SK-MEL-5 (cell line): ENCODE measurements around the gene SOX1. TPM values are rescaled to one million over a fixed set of nuclear protein-coding genes. Genes with fewer than 3 reads are reported as not detected.

Experiments
- DNase-seq: peaks from one replicate; pipeline ENCODE4 v3.0.0-alpha.2; 2016; ENCODE audit warnings: low read depth, low spot score
- in situ Hi-C: cut with HindIII; loops from 2 replicates; pipeline ENCODE4 v1.10.0; 2016; ENCODE audit warnings: low sequenced_read_pairs, high pct_unique_total_duplicates, low pct_unique_long_range_greater_than_20kb
- total RNA-seq: library from RNA; depleted of rRNA; stranded (reverse); fragments of >200 nt; shearing (Covaris generic); gene quantifications from 2 replicates; pipeline ENCODE4 v1.2.3, GENCODE V29; 2014

The SOX1 gene
- total RNA-seq, 1 experiment from 2014 or later, result not detected

DNA sequence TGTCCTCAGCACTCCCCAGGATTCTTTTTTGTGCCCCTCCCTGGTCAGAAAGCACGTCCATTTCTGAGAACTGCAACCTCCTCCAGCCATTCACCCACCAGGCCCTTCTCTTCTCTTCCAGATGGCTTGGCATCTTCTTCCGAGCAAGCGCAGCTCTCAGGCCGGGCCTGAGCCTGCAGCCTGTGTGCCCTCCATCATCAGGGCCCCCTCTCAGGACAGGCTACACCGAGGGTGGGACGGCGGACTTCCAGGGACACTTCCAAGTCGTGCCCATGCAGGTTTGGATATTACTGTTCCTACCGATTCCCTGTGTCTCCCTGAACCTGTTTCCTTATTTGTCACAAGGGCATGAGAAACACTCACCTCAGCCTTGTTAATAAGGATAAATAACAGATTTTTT lies 28.4 kb downstream of the SOX1 start:
- in situ Hi-C loops, result no loop called here
- no peak for DNase-seq

DNA sequence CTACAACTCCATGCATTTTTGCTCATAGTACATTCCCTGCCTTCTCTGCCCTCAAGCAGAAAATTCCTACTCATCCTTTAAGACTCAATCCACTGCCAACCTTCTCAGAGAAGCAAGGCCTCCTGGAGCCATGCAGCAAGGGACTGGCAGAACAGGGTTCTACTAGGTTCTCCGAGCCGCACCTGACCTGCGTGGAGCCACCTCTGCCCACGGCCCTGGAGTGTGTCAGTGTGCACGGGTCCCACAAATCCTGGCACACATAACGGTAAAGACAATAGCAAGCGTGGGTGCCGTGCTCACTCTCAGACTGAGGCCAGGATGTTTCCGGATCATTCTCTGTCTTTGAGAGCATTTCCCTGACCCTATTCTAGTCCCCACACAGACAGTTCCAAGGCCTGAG lies 30.0 kb downstream of the SOX1 start:
- in situ Hi-C loops, result no loop called here
- no peak for DNase-seq

DNA sequence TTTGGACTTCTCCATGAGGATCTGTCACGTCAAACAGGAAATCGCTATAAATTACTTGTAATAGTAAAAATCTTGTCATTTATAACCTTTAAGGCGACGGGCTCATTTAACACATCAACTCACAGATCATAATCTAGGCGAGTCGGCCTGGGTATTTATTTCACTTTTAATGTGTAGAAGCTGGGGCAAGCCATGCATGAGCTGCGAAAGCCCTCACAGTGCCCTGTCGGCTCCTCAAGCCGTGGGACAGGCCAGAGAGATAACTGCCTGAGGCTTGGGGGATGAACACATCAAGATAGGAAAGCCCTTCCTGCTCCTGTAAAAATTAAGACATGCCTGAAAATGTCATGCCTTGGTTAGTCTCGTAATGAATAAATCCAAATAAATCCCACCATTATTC lies 30.8 kb downstream of the SOX1 start:
- DNase-seq, result no peak
- in situ Hi-C loops, result no loop called here

DNA sequence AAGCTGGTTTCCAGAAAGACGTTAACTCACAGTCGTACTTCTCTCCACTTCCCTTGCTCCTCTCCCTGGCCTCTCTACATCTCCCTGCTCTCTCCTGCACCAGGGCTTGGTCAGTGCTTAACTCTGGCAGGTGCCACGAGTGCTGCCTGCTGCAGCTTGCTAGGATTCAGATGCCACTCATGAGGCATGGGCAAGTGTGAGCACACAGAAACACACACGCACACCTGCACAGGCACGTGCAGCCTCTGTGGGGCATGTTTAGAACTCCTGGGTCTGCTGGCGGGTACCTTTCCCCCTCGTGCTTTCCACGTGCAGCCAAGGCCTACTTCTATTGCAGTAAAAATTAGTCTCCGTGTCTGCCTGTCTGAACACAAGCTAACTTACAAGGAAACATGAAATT lies 31.8 kb downstream of the SOX1 start:
- no peak for DNase-seq
- in situ Hi-C loops, result no loop called here

DNA sequence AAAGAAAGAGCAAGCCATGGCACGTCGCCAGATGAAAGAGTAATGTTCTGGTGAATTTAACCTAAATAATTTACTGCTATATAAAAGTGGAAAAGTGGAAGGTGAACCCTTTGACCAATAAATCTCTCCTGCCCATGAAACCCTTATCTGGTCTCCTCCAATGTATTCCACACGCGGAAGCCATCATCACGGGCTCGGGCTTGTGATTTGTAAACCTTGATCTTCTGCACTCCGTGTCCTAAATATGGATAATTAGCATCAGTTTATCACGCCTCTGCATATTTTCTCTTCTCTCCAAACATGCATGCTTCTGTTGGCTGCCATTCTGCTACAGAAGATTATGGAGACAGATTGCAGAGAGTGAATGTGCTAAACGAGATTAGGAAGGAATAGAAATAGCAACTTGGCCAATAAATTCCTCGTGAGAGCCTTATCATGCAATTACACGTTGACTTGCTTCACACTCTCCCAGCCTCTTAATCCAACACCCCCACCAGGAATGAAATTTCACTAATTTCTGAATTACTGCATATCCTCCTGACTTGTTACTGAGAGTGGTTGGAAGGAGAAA lies 34.5 kb downstream of the SOX1 start:
- no peak for DNase-seq
- in situ Hi-C loops, result no loop called here

DNA sequence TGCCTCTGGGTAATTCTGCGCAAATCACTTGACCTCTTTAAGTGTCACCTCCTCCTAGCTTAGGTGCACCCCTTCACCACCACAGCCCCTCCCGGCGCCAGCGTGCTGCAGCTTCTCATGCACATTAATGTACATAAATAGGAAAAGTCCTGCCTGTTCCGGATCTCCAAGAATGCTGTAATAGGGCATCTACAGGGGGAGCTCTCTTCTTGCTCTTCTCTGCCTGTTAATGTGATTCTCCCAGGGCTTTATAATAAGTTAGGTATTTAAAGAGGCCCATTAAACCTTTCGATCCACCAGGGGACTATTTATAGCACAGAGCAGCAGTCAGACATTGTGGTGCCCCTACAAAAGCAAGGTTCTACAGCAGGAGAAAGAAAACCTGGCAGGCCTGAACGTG lies 35.3 kb downstream of the SOX1 start:
- DNase-seq, result peak; percentile 43
- in situ Hi-C loops, result no loop called here

DNA sequence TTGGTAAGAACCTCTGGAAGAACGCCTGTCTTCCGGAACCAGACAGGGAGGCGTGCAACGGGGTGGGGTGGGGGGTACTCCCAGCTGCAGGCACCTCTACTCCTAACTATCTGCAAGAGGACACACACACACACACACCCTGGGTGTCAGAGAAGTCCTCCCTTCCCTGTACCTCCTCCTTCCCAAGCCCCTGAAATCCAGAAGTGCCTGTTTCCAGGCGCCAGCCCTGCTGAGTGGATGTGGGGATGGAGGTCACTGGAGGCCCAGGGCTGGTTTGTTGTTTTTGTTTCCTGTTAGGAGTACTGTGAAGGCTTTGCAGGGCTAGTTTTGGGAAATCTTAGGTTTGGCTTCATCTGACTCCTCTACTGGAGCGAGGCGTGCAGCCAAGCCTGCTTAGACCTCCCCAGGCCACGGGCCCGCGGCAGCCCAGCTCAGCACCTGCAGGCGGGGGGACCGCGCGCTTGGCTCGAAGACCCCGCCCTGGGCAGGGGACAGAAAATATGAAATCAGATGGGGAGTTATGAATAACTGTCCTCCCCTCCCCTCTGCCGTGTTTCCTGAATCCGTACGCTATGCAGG lies 36.4 kb downstream of the SOX1 start:
- in situ Hi-C loops, result no loop called here
- no peak for DNase-seq

DNA sequence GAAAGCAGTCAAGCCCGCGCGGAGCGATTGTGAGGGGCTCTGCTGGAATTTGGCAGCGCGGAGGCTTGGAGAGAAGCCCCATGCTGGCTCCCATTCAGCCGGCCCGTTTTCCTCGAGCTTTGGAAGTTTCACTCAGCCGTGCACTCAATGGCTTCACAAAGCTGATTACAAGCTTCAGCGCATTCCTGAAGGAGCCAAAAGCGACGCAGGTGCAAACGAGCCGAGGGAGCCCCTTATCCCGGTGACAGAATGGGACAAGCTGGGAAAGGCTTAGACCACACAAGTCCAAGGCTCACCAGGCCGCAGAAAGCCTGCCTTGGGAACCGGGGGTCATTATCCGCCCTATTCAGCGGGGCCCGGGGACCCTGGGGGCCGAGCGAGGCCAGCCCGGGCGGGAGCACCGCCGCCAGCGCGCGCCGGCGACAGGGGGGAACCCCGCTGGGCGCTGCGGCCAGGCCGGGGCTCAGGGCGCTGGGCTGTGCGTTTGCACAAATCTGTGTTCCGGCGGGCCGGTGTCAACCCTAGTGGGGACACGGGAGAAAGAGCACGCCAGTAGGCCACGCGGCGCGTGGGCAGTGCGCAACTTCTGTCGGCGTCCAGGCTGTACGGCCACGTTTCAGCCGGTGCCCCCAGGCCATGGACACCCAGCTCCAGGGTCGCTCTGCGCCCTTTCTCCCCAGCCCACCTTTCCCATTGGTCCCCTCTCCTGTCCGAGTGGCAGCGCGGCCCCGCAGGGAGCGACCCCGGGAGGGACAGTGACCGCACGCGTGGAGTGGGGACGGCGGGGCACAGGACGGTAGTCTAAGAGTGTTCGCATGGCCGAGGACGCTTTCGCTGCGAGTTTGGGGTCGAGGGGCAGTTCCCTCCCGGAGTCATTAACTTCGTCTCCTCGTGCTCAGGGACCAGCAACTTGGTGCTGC lies 37.3 kb downstream of the SOX1 start:
- DNase-seq, result no peak

DNA sequence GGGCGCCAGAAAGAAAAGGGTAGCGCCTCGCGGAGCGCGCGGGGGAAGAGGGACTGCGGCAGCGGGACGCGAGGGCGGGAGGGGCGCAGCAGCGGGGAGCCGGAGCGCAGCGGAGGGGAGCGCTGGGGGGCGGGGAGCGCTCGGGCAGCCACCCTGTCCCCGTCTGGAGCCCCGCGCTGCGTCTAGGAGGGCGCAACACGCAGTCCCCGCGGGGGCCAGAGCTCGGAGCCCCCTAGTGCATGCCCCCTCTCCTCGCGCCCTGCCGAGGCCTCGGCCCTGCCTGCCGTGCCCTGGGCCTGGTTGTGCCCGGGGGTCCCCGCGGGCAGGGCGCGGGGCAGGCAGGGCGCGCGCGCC lies 37.9 kb downstream of the SOX1 start:
- DNase-seq, result no peak
- in situ Hi-C loops, result no loop called here

More for the DNA sequence above, 37.3 kb downstream of the SOX1 start:
- in situ Hi-C loops, result no loop called here

DNA sequence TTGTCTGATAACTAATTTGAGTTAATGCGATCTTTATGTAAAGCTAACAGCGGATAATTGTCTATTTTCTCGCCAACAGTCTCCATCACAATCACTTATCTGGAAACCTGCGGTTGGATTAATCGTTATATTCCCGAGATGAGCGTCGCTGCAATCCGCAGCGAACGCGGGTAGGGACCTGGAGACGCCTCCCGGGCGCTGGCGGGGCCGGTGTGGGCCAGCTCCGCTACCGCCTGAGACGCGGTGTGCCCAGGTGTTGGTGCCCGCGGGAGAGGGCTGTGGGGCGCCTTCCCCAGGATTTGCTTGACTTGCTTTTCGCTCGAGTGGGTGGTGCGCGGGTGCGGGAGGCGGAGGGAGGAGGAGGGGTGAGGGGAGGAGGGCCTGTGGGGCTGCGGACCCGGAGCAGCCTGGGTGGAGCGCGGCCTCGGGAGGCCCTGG lies 38.3 kb downstream of the SOX1 start:
- DNase-seq, result no peak
- in situ Hi-C loops, result no loop called here

DNA sequence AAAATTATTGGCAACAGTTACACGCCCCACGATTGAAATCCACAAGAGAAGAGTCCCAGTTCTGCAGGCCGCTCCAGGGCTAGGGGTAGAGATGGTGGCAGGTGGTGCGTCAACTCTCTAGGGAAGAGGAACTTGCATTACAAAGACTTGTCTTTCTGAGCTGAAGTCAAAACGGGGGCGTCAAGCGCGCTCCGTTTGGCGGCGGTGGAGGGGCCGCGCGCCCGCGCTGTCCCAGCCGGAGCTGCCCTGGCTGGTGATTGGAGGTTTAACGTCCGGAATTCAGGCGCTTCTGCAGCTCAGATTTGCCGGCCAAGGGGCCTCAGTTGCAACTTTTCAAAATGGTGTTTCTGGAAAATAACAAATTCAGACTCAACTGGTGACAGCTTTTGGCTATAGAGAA lies 38.9 kb downstream of the SOX1 start:
- DNase-seq, result no peak
- in situ Hi-C loops, result no loop called here

DNA sequence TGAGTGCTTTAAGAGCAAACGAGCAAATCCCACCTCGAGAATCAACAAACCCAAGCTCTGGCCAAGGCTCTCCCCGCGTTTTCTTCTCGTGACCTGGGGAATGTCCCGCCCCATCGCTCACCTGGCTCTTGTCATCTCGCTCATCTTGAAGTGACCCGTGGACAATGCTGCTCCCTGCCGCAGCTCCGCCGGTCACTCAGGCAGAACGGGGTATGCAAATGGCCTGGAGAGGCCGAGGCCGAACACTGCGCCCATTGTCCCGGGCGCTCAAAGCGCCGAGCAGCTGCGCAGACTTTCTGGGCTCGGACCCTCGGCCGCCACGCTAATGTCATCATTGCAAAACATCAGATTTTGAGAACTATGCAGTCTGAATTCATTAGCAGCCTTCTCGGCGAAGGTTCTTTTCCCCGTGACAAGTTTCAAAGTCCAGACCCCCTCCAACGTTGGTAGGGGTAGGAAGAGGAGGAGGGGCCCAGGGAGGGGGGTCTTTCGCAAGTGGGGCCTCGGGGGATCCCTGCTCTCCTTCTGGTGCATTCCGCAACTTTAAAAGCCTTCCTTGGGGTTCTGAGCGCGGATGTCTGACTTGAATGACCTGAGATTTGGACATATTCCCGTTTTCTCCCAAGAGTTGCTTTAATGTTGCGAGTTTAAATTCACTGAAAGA lies 39.7 kb downstream of the SOX1 start:
- DNase-seq, result no peak
- in situ Hi-C loops, result no loop called here

DNA sequence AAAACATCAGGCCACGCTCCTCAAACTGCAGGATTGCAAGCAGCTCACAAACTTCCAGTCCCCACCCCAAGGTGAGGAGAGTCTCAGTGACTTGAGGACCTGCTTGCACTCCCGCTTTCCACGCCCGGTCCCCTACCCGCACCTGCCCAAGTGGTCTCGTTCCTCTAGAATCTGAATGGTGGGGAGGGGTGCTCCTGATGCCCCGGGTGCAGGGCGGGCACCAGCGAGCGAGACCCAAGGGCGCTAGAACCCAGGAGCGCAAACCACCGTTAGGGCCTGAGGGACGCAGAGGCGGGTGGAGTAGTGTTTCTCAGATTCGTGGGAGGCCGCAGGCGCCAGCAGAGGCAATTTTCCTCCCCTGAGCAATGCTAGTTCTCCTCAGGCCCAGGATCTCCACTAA lies 40.3 kb downstream of the SOX1 start:
- in situ Hi-C loops, result no loop called here
- DNase-seq, result no peak

DNA sequence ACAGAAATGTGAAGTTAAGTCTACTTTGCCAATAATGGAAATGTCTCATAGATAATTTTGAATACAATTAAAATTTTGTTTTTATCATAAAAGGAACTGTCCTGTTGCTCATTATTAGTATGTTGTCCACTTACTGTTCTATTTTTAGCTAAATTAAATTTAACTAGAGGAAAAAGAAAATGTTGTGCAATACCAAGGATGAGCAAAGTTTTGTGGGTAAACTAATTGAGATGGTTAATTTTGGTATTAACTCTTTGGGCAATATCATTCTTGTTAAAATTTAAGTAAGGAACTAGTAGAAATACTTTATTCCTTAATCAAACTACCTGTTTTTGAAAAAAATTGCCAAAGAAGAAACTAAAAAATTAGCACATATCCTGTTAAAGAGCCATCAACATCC lies 43.5 kb downstream of the SOX1 start:
- in situ Hi-C loops, result no loop called here
- DNase-seq, result no peak

DNA sequence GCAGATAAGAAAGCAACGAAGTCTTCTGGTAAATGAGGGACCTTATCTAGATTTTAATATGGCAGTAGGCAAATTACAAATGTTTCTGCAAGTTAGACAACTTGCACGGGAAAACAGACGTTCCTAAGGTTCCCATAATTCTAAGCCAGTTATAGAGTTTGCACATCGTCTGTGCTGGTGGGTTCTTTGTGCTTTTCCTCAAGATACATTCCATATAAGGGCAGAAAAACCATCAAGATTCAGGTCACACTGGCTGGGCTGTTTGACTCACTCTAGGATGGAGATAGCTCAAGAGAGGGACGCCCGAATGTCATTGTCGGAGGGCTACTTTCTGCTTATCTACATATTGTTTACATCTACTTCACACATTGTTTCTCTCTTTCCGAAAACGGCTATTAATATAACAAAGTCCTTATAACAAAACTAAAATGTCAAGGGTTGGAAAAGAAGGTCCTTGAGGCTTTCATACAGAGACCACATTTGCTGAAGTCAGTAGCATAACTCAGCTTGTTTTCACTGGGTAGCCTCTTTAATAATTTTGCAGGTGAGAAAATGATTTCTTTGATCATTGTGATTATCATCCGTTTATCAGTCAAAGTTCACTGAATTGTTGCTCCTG lies 44.4 kb downstream of the SOX1 start:
- DNase-seq, result no peak
- in situ Hi-C loops, result no loop called here

DNA sequence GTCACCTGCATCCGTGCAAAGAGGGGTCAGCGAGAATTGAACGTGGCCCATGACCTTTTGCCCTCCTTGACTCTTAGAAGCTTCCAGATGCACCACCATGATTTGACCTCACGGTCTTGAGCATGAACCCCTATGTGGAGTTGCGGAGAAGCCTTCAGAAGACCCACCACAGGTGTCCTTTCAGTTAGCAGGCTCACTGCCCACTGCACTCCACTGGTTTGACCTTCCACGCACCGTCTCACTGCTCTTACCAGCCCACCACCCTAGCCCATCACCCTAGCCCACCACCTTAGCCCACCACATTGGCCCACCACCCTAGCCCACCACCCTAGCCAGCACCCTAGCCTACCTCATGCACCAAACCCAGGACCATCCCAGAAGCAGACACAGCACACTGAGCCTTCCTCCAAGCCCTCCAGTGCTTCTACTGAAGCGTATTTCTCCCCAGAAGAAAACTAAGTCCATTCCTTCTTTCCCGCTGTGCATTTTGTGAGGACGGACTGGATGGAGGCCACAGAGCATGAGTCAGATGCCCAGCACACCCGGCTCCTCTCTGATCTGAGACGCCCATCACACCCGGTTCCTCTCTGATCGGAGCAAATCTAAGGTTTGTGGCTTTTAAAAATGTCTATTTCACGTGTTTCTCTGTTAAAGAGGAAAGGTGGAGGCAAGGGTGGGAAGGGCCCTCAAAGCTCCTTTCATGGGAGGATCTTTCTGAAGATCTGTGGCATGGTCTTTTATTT lies 45.8 kb downstream of the SOX1 start:
- in situ Hi-C loops, result no loop called here
- DNase-seq, result no peak

DNA sequence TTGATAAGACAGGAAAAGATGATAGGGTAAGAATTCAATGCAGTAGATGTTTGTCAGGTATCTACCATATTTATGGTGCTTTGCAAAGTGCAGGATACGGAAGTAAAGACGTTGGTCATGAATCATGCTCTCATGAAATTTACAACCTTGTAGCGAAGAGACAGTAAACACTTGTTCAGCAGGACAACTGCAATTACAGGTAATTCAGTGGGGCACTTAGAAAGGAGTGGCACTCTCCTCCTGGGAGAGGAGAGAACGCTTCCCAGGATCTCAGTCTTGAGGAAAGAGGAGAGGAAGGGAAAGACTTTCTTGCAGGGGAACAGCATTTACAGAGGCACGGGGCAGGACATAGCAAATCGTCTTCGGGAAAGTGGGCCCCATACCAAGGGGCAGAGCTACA lies 46.4 kb downstream of the SOX1 start:
- no peak for DNase-seq
- in situ Hi-C loops, result no loop called here
